Measurements from ENCODE around the gene ERVV-1. TPM values are rescaled to one million over a fixed set of nuclear protein-coding genes. Genes with fewer than 3 reads are reported as not detected.

ERVV-1 gene
- total RNA-seq, 1 donor from 2014 or later = not detected

DNA sequence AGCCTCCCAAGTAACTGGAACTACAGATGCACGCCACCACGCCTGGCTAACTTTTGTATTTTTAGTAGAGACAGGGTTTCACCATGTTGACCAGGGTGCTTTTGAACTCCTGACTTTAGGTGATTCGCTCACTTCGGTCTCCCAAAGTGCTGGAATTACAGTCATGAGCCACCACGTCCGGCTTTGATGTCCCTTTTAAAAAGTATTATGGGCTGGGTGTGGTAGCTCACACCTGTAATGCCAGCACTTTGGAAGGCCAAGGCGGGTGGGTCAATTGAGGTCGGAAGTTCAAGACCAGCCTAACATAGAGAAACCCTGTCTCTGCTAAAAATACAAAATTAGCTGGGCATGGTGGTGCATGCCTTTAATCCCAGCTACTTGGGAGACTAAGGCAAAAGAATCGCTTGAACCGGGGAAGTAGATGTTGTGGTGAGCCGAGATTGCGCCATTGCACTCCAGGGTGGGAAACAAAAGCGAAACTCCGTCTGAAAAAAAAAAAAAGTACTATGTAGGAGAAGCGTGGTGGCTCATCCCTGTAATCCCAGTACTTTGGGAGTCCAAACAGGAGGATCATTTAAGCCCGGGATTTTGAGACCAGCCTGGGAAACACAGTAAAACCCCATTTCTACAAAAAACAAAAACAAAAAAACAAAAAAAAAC, 22.8 kb upstream of the ERVV-1 start:
- FAIRE-seq = no peak
- DNase-seq (ENCODE audit: low read depth) = no peak
- TF ChIP-seq, protein P1, sequence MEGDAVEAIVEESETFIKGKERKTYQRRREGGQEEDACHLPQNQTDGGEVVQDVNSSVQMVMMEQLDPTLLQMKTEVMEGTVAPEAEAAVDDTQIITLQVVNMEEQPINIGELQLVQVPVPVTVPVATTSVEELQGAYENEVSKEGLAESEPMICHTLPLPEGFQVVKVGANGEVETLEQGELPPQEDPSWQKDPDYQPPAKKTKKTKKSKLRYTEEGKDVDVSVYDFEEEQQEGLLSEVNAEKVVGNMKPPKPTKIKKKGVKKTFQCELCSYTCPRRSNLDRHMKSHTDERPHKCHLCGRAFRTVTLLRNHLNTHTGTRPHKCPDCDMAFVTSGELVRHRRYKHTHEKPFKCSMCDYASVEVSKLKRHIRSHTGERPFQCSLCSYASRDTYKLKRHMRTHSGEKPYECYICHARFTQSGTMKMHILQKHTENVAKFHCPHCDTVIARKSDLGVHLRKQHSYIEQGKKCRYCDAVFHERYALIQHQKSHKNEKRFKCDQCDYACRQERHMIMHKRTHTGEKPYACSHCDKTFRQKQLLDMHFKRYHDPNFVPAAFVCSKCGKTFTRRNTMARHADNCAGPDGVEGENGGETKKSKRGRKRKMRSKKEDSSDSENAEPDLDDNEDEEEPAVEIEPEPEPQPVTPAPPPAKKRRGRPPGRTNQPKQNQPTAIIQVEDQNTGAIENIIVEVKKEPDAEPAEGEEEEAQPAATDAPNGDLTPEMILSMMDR (IDR thresholded peaks at IDR 0.05; ENCODE audit: insufficient read depth, low read length, severe bottlenecking) = no peak
- no peaks in the 10 kb centered on the region for H3K36me3 ChIP-seq (ENCODE audit: control insufficient read depth, insufficient read depth, low read length)
- H3K4me3 ChIP-seq (ENCODE audit: low read depth, low read length) = no peak overlapping the region
- H3K27me3 ChIP-seq (ENCODE audit: control insufficient read depth, insufficient read depth, low read length) = no peaks in the 10 kb centered on the region

DNA sequence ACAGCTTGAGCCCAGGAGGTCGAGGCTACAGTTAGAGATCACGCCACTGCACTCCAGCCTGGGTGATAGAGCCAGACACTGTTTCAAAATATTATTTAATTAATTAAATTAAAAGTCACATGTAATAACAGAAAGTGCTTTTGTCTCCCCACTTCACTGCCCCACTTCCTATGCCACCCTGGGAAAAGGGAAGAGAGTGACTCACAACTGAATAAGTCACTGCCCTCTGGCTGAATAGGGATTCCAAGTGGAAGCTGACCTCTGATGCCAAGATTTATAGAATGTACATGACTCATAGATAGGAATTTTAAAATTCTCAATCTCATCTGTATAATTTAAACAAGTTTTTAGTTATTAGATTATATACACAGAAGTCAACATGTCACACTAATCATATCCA, 22.2 kb upstream of the ERVV-1 start:
- DNase-seq (ENCODE audit: low read depth) (peak; percentile 83), FAIRE-seq (no peak)
- no peak overlapping the region for H3K4me3 ChIP-seq (ENCODE audit: low read depth, low read length)
- TF ChIP-seq, protein P1 (IDR thresholded peaks at IDR 0.05; ENCODE audit: insufficient read depth, low read length, severe bottlenecking) = no peak
- H3K27me3 ChIP-seq (ENCODE audit: control insufficient read depth, insufficient read depth, low read length) = no peaks in the 10 kb centered on the region
- no peaks in the 10 kb centered on the region for H3K36me3 ChIP-seq (ENCODE audit: control insufficient read depth, insufficient read depth, low read length)

DNA sequence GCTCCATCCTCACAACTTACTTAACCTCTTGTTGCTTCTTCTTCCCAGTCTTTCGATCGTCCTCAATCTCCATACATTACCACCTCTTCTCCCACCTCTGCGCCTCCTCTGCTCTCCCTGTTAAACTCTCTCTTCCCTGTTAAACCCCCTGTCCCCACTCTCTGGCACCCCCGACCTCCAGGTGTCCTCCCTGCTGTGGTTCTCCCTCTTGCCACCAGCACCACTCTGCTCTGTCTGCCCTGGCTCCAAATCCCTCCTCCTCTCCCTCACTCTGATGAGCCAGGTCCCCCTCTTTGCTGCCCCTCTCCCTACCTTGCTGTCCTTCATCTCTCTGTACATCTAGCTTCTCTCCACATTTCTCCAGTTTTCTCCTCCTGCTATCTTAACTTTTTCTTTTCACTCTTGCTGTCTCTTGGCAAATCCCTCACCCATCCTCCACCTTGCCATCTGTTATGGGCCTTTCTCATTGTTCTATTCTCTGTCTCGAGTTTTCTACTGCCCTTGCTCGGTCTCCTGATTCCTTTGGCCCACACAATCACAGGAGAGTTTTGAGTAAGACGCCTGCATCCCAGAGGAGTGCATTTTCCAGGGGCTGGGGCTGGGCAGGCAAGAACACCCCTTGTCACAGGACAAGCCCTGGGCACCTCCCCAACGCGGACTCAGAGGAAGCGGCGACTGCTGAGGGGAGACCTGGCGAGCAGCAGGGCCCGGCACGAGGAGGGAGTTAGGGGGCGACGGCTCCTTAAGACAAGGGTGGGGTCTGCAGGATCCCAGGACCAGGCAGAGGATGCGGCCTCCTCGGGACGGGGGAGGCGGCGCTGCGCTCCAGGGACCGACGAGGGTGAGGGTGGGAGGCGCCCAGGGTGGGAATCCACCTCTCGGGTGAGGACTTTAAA, 21.4 kb upstream of the ERVV-1 start:
- Histone ChIP-seq H3K4me3 (ENCODE audit: low read depth, low read length) (peak overlapping the region; percentile 37), H3K36me3 (ENCODE audit: control insufficient read depth, insufficient read depth, low read length) (no peaks in the 10 kb centered on the region), H3K27me3 (ENCODE audit: control insufficient read depth, insufficient read depth, low read length) (no peaks in the 10 kb centered on the region)
- DNase-seq (ENCODE audit: low read depth) (no peak), FAIRE-seq (no peak)
- TF ChIP-seq, protein P1 (IDR thresholded peaks at IDR 0.05; ENCODE audit: insufficient read depth, low read length, severe bottlenecking) = no peak

DNA sequence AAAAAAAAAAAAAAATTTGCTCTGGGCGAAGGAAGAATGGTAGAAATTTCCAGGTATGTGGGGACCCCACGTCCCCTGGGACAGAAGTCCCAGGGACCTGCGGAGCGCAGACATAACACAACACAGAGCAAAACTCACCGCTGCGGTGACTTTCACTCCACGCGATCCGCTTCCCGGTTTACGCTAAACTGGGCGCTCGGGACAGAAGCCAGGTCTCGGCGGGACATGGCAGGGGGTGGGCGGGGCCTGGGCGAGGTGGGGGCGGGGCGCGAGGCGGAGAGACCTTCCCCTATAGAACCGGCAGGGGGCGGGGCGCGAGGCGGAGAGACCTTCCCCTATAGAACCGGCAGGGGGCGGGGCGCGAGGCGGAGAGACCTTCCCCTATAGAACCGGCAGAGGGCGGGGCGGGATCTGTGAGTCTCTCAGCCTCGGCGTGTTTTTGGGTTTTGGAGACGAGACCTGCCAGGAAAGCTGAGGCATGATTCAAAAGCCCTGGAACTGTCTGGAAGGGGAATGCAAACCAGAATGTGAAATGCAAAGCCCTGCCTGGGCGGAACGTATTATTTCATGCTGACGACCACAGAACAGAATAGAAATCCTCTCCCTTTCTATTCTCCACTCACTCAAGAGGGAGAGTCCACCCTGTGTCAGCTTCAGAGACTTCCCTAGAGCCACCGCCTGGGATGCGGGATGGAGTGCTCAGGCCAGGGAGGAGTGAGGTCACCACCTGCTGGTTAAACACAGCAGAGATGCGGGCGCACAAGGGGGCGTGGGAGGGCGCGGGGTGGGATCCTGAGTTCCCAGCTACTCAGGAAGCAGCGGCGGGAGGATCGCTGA, 20.2 kb upstream of the ERVV-1 start:
- TF ChIP-seq, protein P1 (IDR thresholded peaks at IDR 0.05; ENCODE audit: insufficient read depth, low read length, severe bottlenecking) = peak; percentile 41
- DNase-seq (ENCODE audit: low read depth) (peak; percentile 53), FAIRE-seq (no peak)
- H3K4me3 ChIP-seq (ENCODE audit: low read depth, low read length) = peak overlapping the region; percentile 37
- no peaks in the 10 kb centered on the region for H3K36me3 ChIP-seq (ENCODE audit: control insufficient read depth, insufficient read depth, low read length)
- no peaks in the 10 kb centered on the region for H3K27me3 ChIP-seq (ENCODE audit: control insufficient read depth, insufficient read depth, low read length)

DNA sequence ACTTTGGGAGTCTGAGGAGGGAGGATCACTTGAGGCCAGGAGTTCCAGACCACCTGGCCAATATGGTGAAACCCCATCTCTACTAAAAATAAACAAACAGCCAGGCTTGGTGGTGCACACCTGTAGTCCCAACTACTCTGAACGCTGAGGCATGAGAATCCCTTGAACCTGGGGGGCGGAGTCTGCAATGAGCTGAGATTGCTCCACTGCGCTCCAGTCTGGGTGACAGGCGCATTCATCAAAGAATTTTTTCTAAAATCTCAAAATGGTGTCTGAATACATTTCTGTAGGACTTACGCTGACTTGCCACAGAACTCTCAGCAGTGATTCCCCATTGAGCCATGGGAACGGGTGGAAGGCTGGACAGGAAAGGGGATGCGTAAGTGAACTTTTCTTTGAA, 18.0 kb upstream of the ERVV-1 start:
- Histone ChIP-seq H3K36me3 (ENCODE audit: control insufficient read depth, insufficient read depth, low read length) (no peaks in the 10 kb centered on the region), H3K4me3 (ENCODE audit: low read depth, low read length) (no peak overlapping the region), H3K27me3 (ENCODE audit: control insufficient read depth, insufficient read depth, low read length) (no peaks in the 10 kb centered on the region)
- FAIRE-seq (no peak), DNase-seq (ENCODE audit: low read depth) (no peak)
- TF ChIP-seq, protein P1 (IDR thresholded peaks at IDR 0.05; ENCODE audit: insufficient read depth, low read length, severe bottlenecking) = no peak

Data from bronchial epithelial cell (primary cell).